Endothelial cell of umbilical vein (primary cell): Measurements from ENCODE around the gene MAMSTR. TPM values are rescaled to one million over a fixed set of nuclear protein-coding genes. Genes with fewer than 3 reads are reported as not detected.

Experiments used
- BruUV-seq: library from RNA; stranded (reverse); fragments of 400-500 nt; replicated peaks from 2 replicates; lab custom pipeline; 2021; lab: Mats Ljungman, UMichigan
- CTCF ChIA-PET: fragments of 300-600, 350-600 bp; sonication (Branson Sonifier 250); formaldehyde crosslinking; loops from one replicate; lab custom pipeline; 2021; ENCODE audit warnings: antibody characterized with exemption, inconsistent platforms; lab: Charles Lee
- POLR2A ChIA-PET: fragments of 300-600, 350-600 bp; sonication (Branson Sonifier 250); formaldehyde crosslinking; loops from one replicate; lab custom pipeline; 2021; ENCODE audit warnings: antibody characterized with exemption, inconsistent platforms; lab: Charles Lee
- DNase-seq: peaks from one replicate; pipeline ENCODE4 v3.0.0-alpha.2; 2011; ENCODE audit warnings: low read depth, low spot score
- FAIRE-seq: peaks from 2 replicates; lab custom pipeline; 2011; peaks lifted over from hg19 to GRCh38; lab: Jason Lieb, UNC
- H2AFZ ChIP-seq: 2 replicates; pipeline ENCODE4 v1.6.0; 2012; ENCODE audit warnings: low read depth, low read length, control low read depth, inconsistent platforms
- H3K27ac ChIP-seq: 2 replicates; pipeline ENCODE4 v1.5.1; 2011; ENCODE audit warnings: low read depth, mild to moderate bottlenecking, control low read depth, low read length, moderate library complexity; ENCODE audit not compliant: insufficient read depth
- H3K27me3 ChIP-seq, 2 experiments: 2 replicates each; pipeline versions ENCODE4 v1.6.0 to v1.6.1; 2011; ENCODE audit warnings: low read length in 2 of 2, mixed read lengths in 1 of 2; ENCODE audit not compliant: control insufficient read depth in 2 of 2, insufficient read depth in 2 of 2
- H3K36me3 ChIP-seq, 2 experiments: 2 replicates in 1 of 2; 3 replicates in 1 of 2; pipeline ENCODE4 v1.5.1; 2011; ENCODE audit warnings: low read length in 2 of 2, mild to moderate bottlenecking in 1 of 2, moderate library complexity in 1 of 2; ENCODE audit not compliant: control insufficient read depth in 2 of 2, insufficient read depth in 2 of 2; ENCODE audit errors: extremely low read depth in 1 of 2
- H3K4me1 ChIP-seq: 3 replicates; pipeline ENCODE4 v1.5.1; 2011; ENCODE audit warnings: mild to moderate bottlenecking, low read length; ENCODE audit not compliant: control insufficient read depth, insufficient read depth; ENCODE audit errors: extremely low read depth
- H3K4me2 ChIP-seq: 2 replicates; pipeline ENCODE4 v1.6.1; 2011; ENCODE audit warnings: low read length, control low read depth, mixed read lengths; ENCODE audit not compliant: insufficient read depth
- H3K4me3 ChIP-seq, 3 experiments: fragments of 200-600 bp in 1 of 3; sonication (generic), shearing (Covaris generic) in 1 of 3; replicated peaks in 1 of 3; 2 replicates each; pipeline ENCODE4 v1.5.1; 2011 to 2016; ENCODE audit warnings: control low read depth in 3 of 3, low read length in 3 of 3, mild to moderate bottlenecking in 2 of 3, inconsistent platforms in 1 of 3, low read depth in 1 of 3, moderate library complexity in 1 of 3; ENCODE audit not compliant: insufficient read depth in 1 of 3
- H3K79me2 ChIP-seq: 2 replicates; pipeline ENCODE4 v1.6.0; 2012; ENCODE audit warnings: low read length, inconsistent platforms; ENCODE audit not compliant: control insufficient read depth, insufficient read depth
- H3K9ac ChIP-seq: replicated peaks from 2 replicates; pipeline ENCODE3; 2011; ENCODE audit warnings: low read length, control low read depth; ENCODE audit not compliant: insufficient read depth; ENCODE audit errors: extremely low read depth
- H3K9me1 ChIP-seq: replicated peaks from 3 replicates; pipeline ENCODE4 v1.6.0; 2011; ENCODE audit warnings: mild to moderate bottlenecking, low read length; ENCODE audit not compliant: control insufficient read depth, insufficient read depth; ENCODE audit errors: extremely low read depth
- H3K9me3 ChIP-seq: replicated peaks from 2 replicates; pipeline ENCODE4 v1.5.1; 2012; ENCODE audit warnings: low read length, inconsistent platforms; ENCODE audit not compliant: control insufficient read depth, insufficient read depth
- H4K20me1 ChIP-seq: replicated peaks from 2 replicates; pipeline ENCODE3; 2011; ENCODE audit warnings: mild to moderate bottlenecking, low read length; ENCODE audit not compliant: control insufficient read depth, insufficient read depth; ENCODE audit errors: extremely low read depth
- CTCF ChIP-seq, 2 donors: IDR thresholded peaks; 1 replicate in 1 of 2; 2 replicates in 1 of 2; pipeline ENCODE4 v1.5.1; 2011; ENCODE audit warnings: low read length in 2 of 2, mild to moderate bottlenecking in 2 of 2, moderate library complexity in 2 of 2, control low read depth in 1 of 2, inconsistent platforms in 1 of 2, low read depth in 1 of 2; ENCODE audit not compliant: insufficient read depth in 1 of 2; ENCODE audit errors: extremely low read depth in 1 of 2
- EZH2 ChIP-seq: IDR thresholded peaks from 2 replicates; pipeline ENCODE4 v1.6.1; 2012; ENCODE audit warnings: borderline replicate concordance, low read depth, mild to moderate bottlenecking, moderate library complexity, low read length, inconsistent platforms; ENCODE audit not compliant: severe bottlenecking
- FOS ChIP-seq: IDR thresholded peaks from 2 replicates; pipeline ENCODE4 v1.6.1; 2011; ENCODE audit warnings: mild to moderate bottlenecking, low read length, moderate library complexity, borderline replicate concordance; ENCODE audit not compliant: insufficient read depth
- GATA2 ChIP-seq: IDR thresholded peaks from 2 replicates; pipeline ENCODE4 v1.7.0; 2011; ENCODE audit warnings: low read depth, mild to moderate bottlenecking, moderate library complexity, mixed read lengths, low read length; ENCODE audit not compliant: insufficient read length, insufficient read depth
- JUN ChIP-seq: IDR thresholded peaks from 2 replicates; pipeline ENCODE4 v1.6.1; 2011; ENCODE audit warnings: borderline replicate concordance, low read depth; ENCODE audit not compliant: insufficient read length, insufficient read depth
- MYC ChIP-seq: IDR thresholded peaks from one replicate; pipeline ENCODE4 v1.6.1; 2011; ENCODE audit warnings: mild to moderate bottlenecking, low read depth, low read length
- POLR2A ChIP-seq: IDR thresholded peaks from 2 replicates; pipeline ENCODE4 v1.6.1; 2012; ENCODE audit warnings: low read depth, mild to moderate bottlenecking, control low read depth, low read length
- POLR2AphosphoS5 ChIP-seq: IDR thresholded peaks from 2 replicates; pipeline ENCODE4 v1.6.1; 2012; ENCODE audit warnings: low read depth, mild to moderate bottlenecking, control low read depth, low read length, moderate library complexity; ENCODE audit not compliant: insufficient read depth
- dilution Hi-C: fragments of 300-500 bp; cut with MboI; formaldehyde crosslinking; loops from one replicate; pipeline ENCODE4 v1.15.0; 2019; ENCODE audit warnings: low sequenced_read_pairs; ENCODE audit not compliant: extremely low pct_ligation_motif_present
- intact Hi-C: fragments of 100-400 bp; cut with micrococcal nuclease; formaldehyde crosslinking; loops from one replicate; pipeline ENCODE4 v1.10.0; 2022
- polyA plus RNA-seq, 4 experiments: library from polyadenylated mRNA; depleted of rRNA in 3 of 4; stranded (reverse) in 3 of 4; unstranded in 1 of 4; fragments of >200 nt; gene quantifications; 2 replicates each; pipeline versions ENCODE4 v1.2.1 to v1.2.3, GENCODE V29; 2011 to 2012; ENCODE audit warnings: missing spikeins in 1 of 4
- total RNA-seq: library from RNA; stranded (reverse); gene quantifications from 2 replicates; pipeline ENCODE4 v1.2.3, GENCODE V29; 2021
- TF ChIP-seq, protein P1 (sequence below): IDR thresholded peaks from 2 replicates; pipeline ENCODE4 v1.6.1; 2011; ENCODE audit not compliant: insufficient read depth, insufficient read length

Gene MAMSTR
- total and polyA plus RNA-seq, 2 donors (not counting 3 experiments of a cell fraction or from before 2014, with no cell fraction given) = 0.57 to 0.84 TPM

DNA sequence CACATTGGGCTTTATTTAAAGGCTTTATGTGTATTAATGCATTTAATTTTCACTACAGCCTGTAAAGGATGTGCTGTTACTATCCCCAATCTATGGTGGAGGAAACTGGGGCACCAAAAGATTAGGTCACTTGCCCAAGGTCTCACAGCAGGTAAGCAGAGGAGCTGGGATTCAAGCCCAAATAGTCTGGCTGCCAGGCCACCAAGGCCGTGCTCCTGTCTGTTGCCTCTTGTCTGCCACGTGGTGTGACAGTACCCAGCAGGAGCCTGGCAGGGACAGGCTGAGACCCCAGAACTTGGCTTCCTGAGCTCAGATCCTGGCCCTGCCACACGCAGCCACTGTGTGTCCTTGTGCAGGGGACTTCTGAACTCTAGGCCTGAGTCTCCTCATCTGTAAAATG, 51.2 kb downstream of the MAMSTR start:
- Histone ChIP-seq H3K9me1 (no peaks in the 10 kb centered on the region), H2AFZ (no peak overlapping the region), H3K27me3 (no peaks in the 10 kb centered on the region), H3K36me3 (no peaks in the 10 kb centered on the region), H3K27ac (no peak overlapping the region), H3K79me2 (no peaks in the 10 kb centered on the region), H3K4me3 (no peak overlapping the region), H3K4me2 (no peak overlapping the region), H3K9ac (no peak overlapping the region), H3K9me3 (no peaks in the 10 kb centered on the region), H3K4me1 (no peaks in the 10 kb centered on the region), H4K20me1 (no peaks in the 10 kb centered on the region)
- POLR2A ChIA-PET = no interaction called here
- no peak for FAIRE-seq
- TF ChIP-seq GATA2 = no peak
- no peak for TF ChIP-seq POLR2A
- no peak for TF ChIP-seq CTCF (IDR thresholded peaks at IDR 0.05; ENCODE audit: extremely low read depth in 1 of 2, insufficient read depth in 1 of 2, low read depth in 1 of 2, low read length in 2 of 2)
- no peak for TF ChIP-seq FOS
- TF ChIP-seq MYC = no peak
- TF ChIP-seq POLR2AphosphoS5 = no peak
- TF ChIP-seq EZH2 = no peak
- TF ChIP-seq JUN = no peak
- TF ChIP-seq, protein P1, sequence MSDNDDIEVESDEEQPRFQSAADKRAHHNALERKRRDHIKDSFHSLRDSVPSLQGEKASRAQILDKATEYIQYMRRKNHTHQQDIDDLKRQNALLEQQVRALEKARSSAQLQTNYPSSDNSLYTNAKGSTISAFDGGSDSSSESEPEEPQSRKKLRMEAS = no peak
- dilution Hi-C loops = no loop called here
- DNase-seq = no peak
- CTCF ChIA-PET = no interaction called here
- intact Hi-C loops = no loop called here
- BruUV-seq = no TSS peak
